Measurements from ENCODE around the gene TRIM33. TPM values are rescaled to one million over a fixed set of nuclear protein-coding genes. Genes with fewer than 3 reads are reported as not detected.
A peak's percentile ranks its signal among the peaks of the same experiment; 100 is the strongest.
"Not testable (repeated sequence)": the region's sequence is repeated elsewhere in the genome, so short reads cannot be mapped to it uniquely, and the experiment has no call there.

Gene TRIM33
- total RNA-seq, 4 donors from 2014 or later, result 26.7 to 49.0 (median 34.5) TPM

DNA sequence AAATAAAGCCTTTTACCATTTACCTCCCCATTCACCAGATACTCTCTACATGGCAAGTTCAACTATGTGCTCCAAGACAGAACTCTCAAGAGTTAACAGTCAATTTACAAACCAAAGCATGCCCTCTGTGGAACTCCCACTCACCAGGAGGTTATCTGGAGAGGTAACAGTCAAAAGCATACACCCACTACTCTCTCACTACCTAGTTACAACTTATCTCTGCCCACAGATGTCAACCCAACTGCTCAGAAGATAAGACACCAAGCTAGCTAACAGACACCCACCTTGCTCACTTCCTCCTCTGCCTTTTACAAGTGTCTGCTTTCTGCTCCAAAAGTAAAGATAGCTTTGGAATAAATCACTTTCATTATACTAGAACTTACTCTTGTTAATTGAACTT lies 131.0 kb downstream of the TRIM33 start:
- TF ChIP-seq POLR2AphosphoS5 (IDR thresholded peaks at IDR 0.05), result no peak
- TF ChIP-seq EP300 (IDR thresholded peaks at IDR 0.05), result no peak
- no peak for TF ChIP-seq POLR2A (IDR thresholded peaks at IDR 0.05)
- TF ChIP-seq, protein P1, sequence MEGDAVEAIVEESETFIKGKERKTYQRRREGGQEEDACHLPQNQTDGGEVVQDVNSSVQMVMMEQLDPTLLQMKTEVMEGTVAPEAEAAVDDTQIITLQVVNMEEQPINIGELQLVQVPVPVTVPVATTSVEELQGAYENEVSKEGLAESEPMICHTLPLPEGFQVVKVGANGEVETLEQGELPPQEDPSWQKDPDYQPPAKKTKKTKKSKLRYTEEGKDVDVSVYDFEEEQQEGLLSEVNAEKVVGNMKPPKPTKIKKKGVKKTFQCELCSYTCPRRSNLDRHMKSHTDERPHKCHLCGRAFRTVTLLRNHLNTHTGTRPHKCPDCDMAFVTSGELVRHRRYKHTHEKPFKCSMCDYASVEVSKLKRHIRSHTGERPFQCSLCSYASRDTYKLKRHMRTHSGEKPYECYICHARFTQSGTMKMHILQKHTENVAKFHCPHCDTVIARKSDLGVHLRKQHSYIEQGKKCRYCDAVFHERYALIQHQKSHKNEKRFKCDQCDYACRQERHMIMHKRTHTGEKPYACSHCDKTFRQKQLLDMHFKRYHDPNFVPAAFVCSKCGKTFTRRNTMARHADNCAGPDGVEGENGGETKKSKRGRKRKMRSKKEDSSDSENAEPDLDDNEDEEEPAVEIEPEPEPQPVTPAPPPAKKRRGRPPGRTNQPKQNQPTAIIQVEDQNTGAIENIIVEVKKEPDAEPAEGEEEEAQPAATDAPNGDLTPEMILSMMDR (IDR thresholded peaks at IDR 0.05), result no peak
- Histone ChIP-seq H3K36me3 (no peaks in the 10 kb centered on the region), H3K27me3 (no peaks in the 10 kb centered on the region), H3K4me3 (no peak overlapping the region), H3K4me1 (no peaks in the 10 kb centered on the region), H3K27ac (no peak overlapping the region), H3K9me3 (peaks cover 0 to 28% (median 0%) of the 10 kb centered on the region in 3 donors)
- ATAC-seq, result no peak

- Histone ChIP-seq H3K27ac (no peak overlapping the region), H3K4me3 (no peak overlapping the region), H3K27me3 (no peaks in the 10 kb centered on the region), H3K36me3 (no peaks in the 10 kb centered on the region), H3K4me1 (no peaks in the 10 kb centered on the region), H3K9me3 (peaks cover 0 to 23% (median 0%) of the 10 kb centered on the region in 3 donors)
- TF ChIP-seq, protein P1 (IDR thresholded peaks at IDR 0.05), result no peak
- TF ChIP-seq POLR2AphosphoS5 (IDR thresholded peaks at IDR 0.05) (no peak), EP300 (IDR thresholded peaks at IDR 0.05) (no peak), POLR2A (IDR thresholded peaks at IDR 0.05) (no peak)
- ATAC-seq, result no peak
- 63 to 100% methylated on average over 2 of the region's 2 CpGs for WGBS, 2 donors (ENCODE audit: low coverage in 1 of 2)
Measured at GRCh38 chr1:114379358-114379757, 131.6 kb downstream of the TRIM33 start.

DNA sequence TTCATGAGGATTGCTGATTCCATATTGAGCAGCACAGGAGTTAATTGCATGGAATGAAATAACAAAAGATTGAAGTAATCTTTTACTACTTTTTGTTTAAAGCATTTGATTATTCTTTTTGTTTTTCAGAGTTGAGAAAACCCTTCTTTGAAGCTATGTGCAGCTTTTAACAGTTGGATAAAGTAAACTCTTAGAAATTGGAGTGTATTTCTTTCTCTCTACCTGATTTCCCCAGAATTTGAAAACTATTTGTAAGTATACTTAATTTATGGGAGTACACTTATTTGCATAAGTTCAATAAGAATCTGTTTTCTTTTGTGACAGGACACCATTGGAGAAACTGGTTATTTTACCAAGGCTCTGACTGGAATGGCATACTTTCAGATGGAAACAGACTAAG lies 133.6 kb downstream of the TRIM33 start:
- no peak for ATAC-seq
- Histone ChIP-seq H3K4me3 (no peak overlapping the region), H3K9me3 (peaks cover 0 to 19% (median 0%) of the 10 kb centered on the region in 3 donors), H3K27ac (no peak overlapping the region), H3K27me3 (no peaks in the 10 kb centered on the region), H3K4me1 (no peaks in the 10 kb centered on the region), H3K36me3 (no peaks in the 10 kb centered on the region)
- TF ChIP-seq EP300 (IDR thresholded peaks at IDR 0.05) (no peak), POLR2AphosphoS5 (IDR thresholded peaks at IDR 0.05) (no peak), POLR2A (IDR thresholded peaks at IDR 0.05) (no peak)
- TF ChIP-seq, protein P1 (IDR thresholded peaks at IDR 0.05), result no peak

DNA sequence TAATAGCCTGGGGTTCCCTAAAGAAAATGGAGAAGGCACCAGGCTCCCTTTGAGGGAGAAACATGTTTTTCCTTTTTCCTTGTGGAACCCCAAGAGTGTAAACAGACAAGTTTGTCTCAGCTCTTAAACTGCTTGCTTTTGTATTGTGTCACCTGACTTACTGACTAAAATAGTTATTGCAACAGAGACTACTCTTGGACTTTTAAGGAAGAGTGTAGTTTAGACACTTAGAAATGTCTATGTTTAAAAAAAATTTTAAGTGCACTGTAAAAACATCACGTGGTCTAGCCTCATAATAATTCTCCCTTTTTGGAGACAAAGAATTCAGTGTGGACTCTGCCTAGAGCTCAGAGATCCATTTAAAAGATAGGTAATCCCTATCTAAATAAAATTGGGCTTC lies 141.1 kb downstream of the TRIM33 start:
- Histone ChIP-seq H3K27me3 (no peaks in the 10 kb centered on the region), H3K4me3 (no peak overlapping the region), H3K9me3 (peaks cover 0 to 8% (median 0%) of the 10 kb centered on the region in 3 donors), H3K27ac (peak overlapping the region; percentile 16 to 74 (median 66)), H3K4me1 (peaks cover 0 to 38% (median 6%) of the 10 kb centered on the region in 3 donors), H3K36me3 (no peaks in the 10 kb centered on the region)
- peak; percentile 68 for ATAC-seq
- no peak for TF ChIP-seq EP300 (IDR thresholded peaks at IDR 0.05)
- TF ChIP-seq POLR2AphosphoS5 (IDR thresholded peaks at IDR 0.05), result no peak
- TF ChIP-seq POLR2A (IDR thresholded peaks at IDR 0.05), result no peak
- TF ChIP-seq, protein P1 (IDR thresholded peaks at IDR 0.05), result no peak
- 8 to 24% methylated on average over 1 of the region's 1 CpG for WGBS, 2 donors (ENCODE audit: low coverage in 1 of 2)

GRCh38 chr1:114369266-114369919 lies 141.6 kb downstream of the TRIM33 start:
- not testable (repeated sequence) for ATAC-seq, H3K4me3 ChIP-seq, H3K27me3 ChIP-seq, H3K36me3 ChIP-seq
- Histone ChIP-seq H3K4me1 (peaks cover 0 to 38% (median 6%) of the 10 kb centered on the region in 3 donors), H3K9me3 (peaks cover 0 to 11% (median 0%) of the 10 kb centered on the region in 3 donors), H3K27ac (peak overlapping the region; percentile 63 to 74 (median 68))
- WGBS, 2 donors (ENCODE audit: low coverage in 1 of 2), result 54 to 80% methylated on average over 4 to 5 of the region's 5 CpGs

Measured in gastroesophageal sphincter (tissue), 4 donors.